Measurements from ENCODE around the gene MNX1.

Gene MNX1

GRCh38 chr7:157001920-157002818 is 8.3 kb downstream of the MNX1 start:
- DNase-seq, result no peak

- no peak for DNase-seq
Measured at GRCh38 chr7:157000741-157001653, 9.5 kb downstream of the MNX1 start.

- no peak for DNase-seq
Measured at GRCh38 chr7:156999958-157000726, 10.3 kb downstream of the MNX1 start.

GRCh38 chr7:156998988-156999957 is 11.2 kb downstream of the MNX1 start:
- DNase-seq, result no peak

- no peak for DNase-seq
Measured at GRCh38 chr7:156994417-156994816, 16.0 kb downstream of the MNX1 start.

- DNase-seq, result no peak
Measured at GRCh38 chr7:156993925-156994235, 16.6 kb downstream of the MNX1 start.

GRCh38 chr7:156993021-156993924 is 17.2 kb downstream of the MNX1 start:
- no peak for DNase-seq

GRCh38 chr7:156989766-156990535 is 20.5 kb downstream of the MNX1 start:
- no peak for DNase-seq

GRCh38 chr7:156988343-156989185 is 21.9 kb downstream of the MNX1 start:
- DNase-seq, result no peak

- DNase-seq, result no peak
Measured at GRCh38 chr7:156986378-156986777, 24.1 kb downstream of the MNX1 start.

GRCh38 chr7:156985101-156985992 is 25.1 kb downstream of the MNX1 start:
- DNase-seq, result no peak

GRCh38 chr7:156984174-156984891 is 26.1 kb downstream of the MNX1 start:
- no peak for DNase-seq

GRCh38 chr7:156979711-156980110 is 30.8 kb downstream of the MNX1 start:
- DNase-seq, result no peak

GRCh38 chr7:156979007-156979606 is 31.4 kb downstream of the MNX1 start:
- no peak for DNase-seq

GRCh38 chr7:156975620-156976019 is 34.8 kb downstream of the MNX1 start:
- DNase-seq, result no peak

GRCh38 chr7:156969972-156970420 is 40.5 kb downstream of the MNX1 start:
- no peak for DNase-seq

- DNase-seq, result no peak
Measured at GRCh38 chr7:156968183-156968582, 42.3 kb downstream of the MNX1 start.
